ENCODE measurements around the gene CFAP100. TPM values are rescaled to one million over a fixed set of nuclear protein-coding genes. Genes with fewer than 3 reads are reported as not detected.

The CFAP100 gene
- polyA plus RNA-seq, 3 donors, result not detected

GRCh38 chr3:126360714-126361060 is 34.0 kb upstream of the CFAP100 start:
- DNase-seq, result no peak
- WGBS (ENCODE audit: insufficient coverage), result 100% methylated on average over 1 of the region's 3 CpGs
- peaks cover 0 to under 1% of the 10 kb centered on the region in 2 donors for H3K9me3 ChIP-seq (replicated peaks in 1 of 2; ENCODE audit: control insufficient read depth in 1 of 2, insufficient read depth in 1 of 2, low read length in 2 of 2)

GRCh38 chr3:126361211-126361610 is 33.5 kb upstream of the CFAP100 start:
- Histone ChIP-seq H4K20me1 (ENCODE audit: insufficient read depth, low read length) (no peaks in the 10 kb centered on the region), H3K27ac (ENCODE audit: low read depth in 1 of 2, low read length in 2 of 2) (no peak overlapping the region), H3K4me2 (replicated peaks; ENCODE audit: extremely low read depth, low read length, poor library complexity, severe bottlenecking) (no peak overlapping the region), H3K36me3 (replicated peaks in 1 of 2; ENCODE audit: control insufficient read depth in 1 of 2, insufficient read depth in 2 of 2, low read length in 2 of 2) (no peaks in the 10 kb centered on the region), H3K9ac (ENCODE audit: insufficient read depth, low read length, poor library complexity, severe bottlenecking) (no peak overlapping the region), H2AFZ (ENCODE audit: insufficient read depth, low read depth, low read length, poor library complexity, severe bottlenecking) (no peak overlapping the region), H3K27me3 (ENCODE audit: control insufficient read depth in 2 of 2, insufficient read depth in 2 of 2, low read length in 2 of 2) (peaks cover 20 to 56% of the 10 kb centered on the region in 2 donors), H3K9me3 (replicated peaks in 1 of 2; ENCODE audit: control insufficient read depth in 1 of 2, insufficient read depth in 1 of 2, low read length in 2 of 2) (no peaks in the 10 kb centered on the region), H3K4me1 (ENCODE audit: control insufficient read depth in 1 of 2, insufficient read depth in 2 of 2, low read length in 2 of 2) (peaks cover 13 to 18% of the 10 kb centered on the region in 2 donors), H3K79me2 (ENCODE audit: insufficient read depth, low read length) (no peaks in the 10 kb centered on the region), H3K4me3 (replicated peaks in 1 of 3; ENCODE audit: low read depth in 2 of 3, low read length in 3 of 3) (no peak overlapping the region)
- Mint-ChIP-seq H3K9me3 (peaks cover 0 to 14% (median 7%) of the 10 kb centered on the region in 7 donors), H3K27me3 (ENCODE audit: low read depth in 3 of 3) (peaks cover 40 to 59% (median 52%) of the 10 kb centered on the region in 3 donors), H3K36me3 (peaks cover 3% of the 10 kb centered on the region in 2 donors), H3K4me3 (no peak overlapping the region), H3K27ac (no peak overlapping the region), H3K4me1 (peaks cover 12% of the 10 kb centered on the region)
- WGBS (ENCODE audit: insufficient coverage), result 89% methylated on average over 7 of the region's 9 CpGs
- intact Hi-C loops (cut with micrococcal nuclease), result no loop called here
- no peak for DNase-seq
- TF ChIP-seq CTCF (IDR thresholded peaks at IDR 0.05), result no peak

More at GRCh38 chr3:126360714-126361060, 34.0 kb upstream of the CFAP100 start:
- H3K9me3 Mint-ChIP-seq, result peaks cover 0 to 18% (median 7%) of the 10 kb centered on the region in 7 donors
- H3K27ac Mint-ChIP-seq, result no peak overlapping the region
- peaks cover 16% of the 10 kb centered on the region for H3K4me1 Mint-ChIP-seq
- peaks cover 18 to 24% of the 10 kb centered on the region in 2 donors for H3K4me1 ChIP-seq (ENCODE audit: control insufficient read depth in 1 of 2, insufficient read depth in 2 of 2, low read length in 2 of 2)
- no peaks in the 10 kb centered on the region for H3K36me3 ChIP-seq (replicated peaks in 1 of 2; ENCODE audit: control insufficient read depth in 1 of 2, insufficient read depth in 2 of 2, low read length in 2 of 2)
- intact Hi-C loops (cut with micrococcal nuclease), result no loop called here
- H3K4me3 Mint-ChIP-seq, result no peak overlapping the region
- H2AFZ ChIP-seq (ENCODE audit: insufficient read depth, low read depth, low read length, poor library complexity, severe bottlenecking), result no peak overlapping the region
- no peak overlapping the region for H3K27ac ChIP-seq (ENCODE audit: low read depth in 1 of 2, low read length in 2 of 2)
- no peak overlapping the region for H3K9ac ChIP-seq (ENCODE audit: insufficient read depth, low read length, poor library complexity, severe bottlenecking)
- no peak for TF ChIP-seq CTCF (IDR thresholded peaks at IDR 0.05)
- H4K20me1 ChIP-seq (ENCODE audit: insufficient read depth, low read length), result no peaks in the 10 kb centered on the region
- no peak overlapping the region for H3K4me3 ChIP-seq (replicated peaks in 1 of 3; ENCODE audit: low read depth in 2 of 3, low read length in 3 of 3)
- peaks cover 43 to 65% (median 58%) of the 10 kb centered on the region in 3 donors for H3K27me3 Mint-ChIP-seq (ENCODE audit: low read depth in 3 of 3)
- peaks cover 25 to 61% of the 10 kb centered on the region in 2 donors for H3K27me3 ChIP-seq (ENCODE audit: control insufficient read depth in 2 of 2, insufficient read depth in 2 of 2, low read length in 2 of 2)
- no peak overlapping the region for H3K4me2 ChIP-seq (replicated peaks; ENCODE audit: extremely low read depth, low read length, poor library complexity, severe bottlenecking)
- no peaks in the 10 kb centered on the region for H3K79me2 ChIP-seq (ENCODE audit: insufficient read depth, low read length)
- H3K36me3 Mint-ChIP-seq, result peaks cover 4% of the 10 kb centered on the region in 2 donors

Measured in CD14-positive monocyte (primary cell).